ENCODE data around the gene FAM53C. TPM values are rescaled to one million over a fixed set of nuclear protein-coding genes. Genes with fewer than 3 reads are reported as not detected.
A peak's percentile ranks its signal among the peaks of the same experiment; 100 is the strongest.
"Not testable (repeated sequence)": the region's sequence is repeated elsewhere in the genome, so short reads cannot be mapped to it uniquely, and the experiment has no call there.

Gene FAM53C
- total and polyA plus RNA-seq, 10 donors = 6.8 to 42.0 (median 29.4) TPM

DNA sequence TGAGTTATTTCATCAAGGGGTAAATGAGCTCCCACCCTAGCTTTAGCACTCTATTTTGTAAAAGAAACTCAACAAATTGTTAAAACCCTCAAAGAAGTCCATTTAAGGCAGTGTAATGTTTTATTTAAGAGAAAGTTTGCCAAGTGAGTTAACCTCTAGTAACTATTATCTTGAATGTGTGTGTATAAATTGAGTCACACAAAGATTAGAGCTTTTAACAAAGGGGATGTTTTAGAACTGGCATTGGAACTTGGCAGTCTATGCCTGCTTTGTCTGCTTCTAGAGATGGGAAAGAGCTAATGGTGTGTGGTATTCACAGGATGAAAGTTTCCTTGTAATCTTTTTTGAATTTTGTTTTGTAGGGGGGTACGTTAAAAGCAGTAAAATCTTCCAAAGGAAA is 47.6 kb downstream of the FAM53C start:
- intact Hi-C loops (cut with DNase I; ENCODE audit: low total_unique reads) = no loop called here
- H3K27me3 ChIP-seq (replicated peaks in 1 of 7) = no peaks in the 10 kb centered on the region
- H3K4me1 ChIP-seq = no peaks in the 10 kb centered on the region
- peaks cover 0 to 100% (median 72%) of the 10 kb centered on the region in 6 donors for H3K36me3 ChIP-seq
- H3K4me3 ChIP-seq = no peak overlapping the region
- no peaks in the 10 kb centered on the region for H3K9me3 ChIP-seq
- 93 to 98% (median 96%) methylated on average over 1 of the region's 1 CpG for WGBS, 5 donors
- no peak overlapping the region for H3K27ac ChIP-seq
- TF ChIP-seq, protein P1, sequence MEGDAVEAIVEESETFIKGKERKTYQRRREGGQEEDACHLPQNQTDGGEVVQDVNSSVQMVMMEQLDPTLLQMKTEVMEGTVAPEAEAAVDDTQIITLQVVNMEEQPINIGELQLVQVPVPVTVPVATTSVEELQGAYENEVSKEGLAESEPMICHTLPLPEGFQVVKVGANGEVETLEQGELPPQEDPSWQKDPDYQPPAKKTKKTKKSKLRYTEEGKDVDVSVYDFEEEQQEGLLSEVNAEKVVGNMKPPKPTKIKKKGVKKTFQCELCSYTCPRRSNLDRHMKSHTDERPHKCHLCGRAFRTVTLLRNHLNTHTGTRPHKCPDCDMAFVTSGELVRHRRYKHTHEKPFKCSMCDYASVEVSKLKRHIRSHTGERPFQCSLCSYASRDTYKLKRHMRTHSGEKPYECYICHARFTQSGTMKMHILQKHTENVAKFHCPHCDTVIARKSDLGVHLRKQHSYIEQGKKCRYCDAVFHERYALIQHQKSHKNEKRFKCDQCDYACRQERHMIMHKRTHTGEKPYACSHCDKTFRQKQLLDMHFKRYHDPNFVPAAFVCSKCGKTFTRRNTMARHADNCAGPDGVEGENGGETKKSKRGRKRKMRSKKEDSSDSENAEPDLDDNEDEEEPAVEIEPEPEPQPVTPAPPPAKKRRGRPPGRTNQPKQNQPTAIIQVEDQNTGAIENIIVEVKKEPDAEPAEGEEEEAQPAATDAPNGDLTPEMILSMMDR (IDR thresholded peaks at IDR 0.05 in 8 of 11, conservative IDR thresholded peaks at IDR 0.05 in 3 of 11) = no peak
- DNase-seq = no peak

DNA sequence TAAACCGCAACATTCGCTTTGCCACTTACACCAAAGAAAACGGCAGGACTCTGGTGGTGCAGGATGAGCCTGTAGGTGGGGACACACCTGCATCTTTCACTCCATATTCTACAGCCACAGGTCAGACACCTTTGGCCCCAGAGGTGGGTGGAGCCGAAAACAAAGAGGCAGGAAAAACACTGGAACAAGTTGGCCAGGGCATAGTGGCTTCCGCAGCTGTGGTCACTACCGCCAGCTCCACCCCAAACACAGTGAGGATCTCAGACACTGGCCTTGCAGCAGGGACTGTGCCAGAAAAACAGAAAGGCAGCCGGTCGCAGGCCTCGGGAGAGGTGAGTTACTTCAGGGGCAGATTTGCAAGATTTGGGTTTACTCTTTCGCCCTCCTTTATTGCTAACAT is 48.2 kb downstream of the FAM53C start:
- H3K4me1 ChIP-seq = no peaks in the 10 kb centered on the region
- DNase-seq = no peak
- TF ChIP-seq POLR2AphosphoS5 (IDR thresholded peaks at IDR 0.05) (peak; percentile 21 to 41 (median 39)), POLR2A (IDR thresholded peaks at IDR 0.05) (no peak)
- H3K9me3 ChIP-seq = no peaks in the 10 kb centered on the region
- intact Hi-C loops (cut with DNase I; ENCODE audit: low total_unique reads) = no loop called here
- peak overlapping the region in 1 of 8 donors; percentile 15 for H3K27ac ChIP-seq
- WGBS, 5 donors = 91 to 96% (median 94%) methylated on average over 10 of the region's 10 CpGs
- H3K36me3 ChIP-seq = peaks cover 0 to 100% (median 74%) of the 10 kb centered on the region in 6 donors
- H3K4me3 ChIP-seq = no peak overlapping the region
- no peaks in the 10 kb centered on the region for H3K27me3 ChIP-seq (replicated peaks in 1 of 7)

DNA sequence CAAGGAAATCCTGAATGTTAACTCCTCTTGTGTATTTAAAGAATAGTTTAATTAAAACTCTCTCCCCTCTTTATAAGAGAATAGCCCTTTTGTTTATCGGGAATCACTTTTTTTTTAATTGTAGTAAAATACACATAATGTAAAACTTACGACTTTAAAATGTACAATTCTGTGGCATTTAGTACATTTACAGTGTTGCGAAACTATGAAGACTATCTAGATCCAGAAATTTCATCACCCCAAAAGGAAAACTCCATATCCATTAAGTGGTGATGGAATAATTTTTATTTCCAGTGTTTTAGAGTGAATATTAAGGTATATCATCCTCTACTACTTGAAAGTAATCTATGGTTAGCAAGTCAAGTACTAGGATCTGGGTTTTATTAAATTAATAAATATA is 51.3 kb downstream of the FAM53C start:
- Histone ChIP-seq H3K36me3 (peaks cover 10 to 100% (median 76%) of the 10 kb centered on the region in 6 donors), H3K4me1 (no peaks in the 10 kb centered on the region), H3K27ac (no peak overlapping the region), H3K4me3 (no peak overlapping the region), H3K9me3 (no peaks in the 10 kb centered on the region), H3K27me3 (replicated peaks in 1 of 7) (no peaks in the 10 kb centered on the region)
- intact Hi-C loops (cut with DNase I; ENCODE audit: low total_unique reads) = no loop called here
- DNase-seq = no peak
- TF ChIP-seq POLR2A (IDR thresholded peaks at IDR 0.05) (no peak), POLR2AphosphoS5 (IDR thresholded peaks at IDR 0.05) (no peak)
- TF ChIP-seq, protein P1 (IDR thresholded peaks at IDR 0.05 in 8 of 11, conservative IDR thresholded peaks at IDR 0.05 in 3 of 11) = no peak
- 90 to 97% (median 92%) methylated on average over 3 of the region's 3 CpGs for WGBS, 5 donors

DNA sequence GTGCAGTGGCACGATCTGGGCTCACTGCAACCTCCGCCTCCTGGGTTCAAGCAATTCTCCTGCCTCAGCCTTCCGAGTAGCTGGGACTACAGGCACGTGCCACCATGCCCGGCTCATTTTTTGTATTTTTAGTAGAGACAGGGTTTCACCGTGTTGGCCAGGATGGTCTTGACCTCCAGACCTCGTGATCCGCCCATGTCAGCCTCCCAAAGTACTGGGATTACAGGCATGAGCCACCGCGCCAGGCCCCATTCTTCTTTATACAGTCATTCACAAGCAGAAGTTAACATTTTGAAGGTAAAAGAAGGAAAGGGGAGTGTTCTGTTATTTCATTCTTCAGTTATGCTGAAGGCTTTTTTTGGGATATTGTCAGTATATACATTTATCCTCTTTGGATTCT is 51.8 kb downstream of the FAM53C start:
- intact Hi-C loops (cut with DNase I; ENCODE audit: low total_unique reads); H3K27me3 ChIP-seq (replicated peaks in 1 of 7); DNase-seq; H3K27ac ChIP-seq; H3K4me1 ChIP-seq; H3K4me3 ChIP-seq; H3K9me3 ChIP-seq: not testable (repeated sequence)
- H3K36me3 ChIP-seq = peaks cover 10 to 100% (median 76%) of the 10 kb centered on the region in 6 donors
- 93 to 96% (median 93%) methylated on average over 10 of the region's 10 CpGs for WGBS, 5 donors

DNA sequence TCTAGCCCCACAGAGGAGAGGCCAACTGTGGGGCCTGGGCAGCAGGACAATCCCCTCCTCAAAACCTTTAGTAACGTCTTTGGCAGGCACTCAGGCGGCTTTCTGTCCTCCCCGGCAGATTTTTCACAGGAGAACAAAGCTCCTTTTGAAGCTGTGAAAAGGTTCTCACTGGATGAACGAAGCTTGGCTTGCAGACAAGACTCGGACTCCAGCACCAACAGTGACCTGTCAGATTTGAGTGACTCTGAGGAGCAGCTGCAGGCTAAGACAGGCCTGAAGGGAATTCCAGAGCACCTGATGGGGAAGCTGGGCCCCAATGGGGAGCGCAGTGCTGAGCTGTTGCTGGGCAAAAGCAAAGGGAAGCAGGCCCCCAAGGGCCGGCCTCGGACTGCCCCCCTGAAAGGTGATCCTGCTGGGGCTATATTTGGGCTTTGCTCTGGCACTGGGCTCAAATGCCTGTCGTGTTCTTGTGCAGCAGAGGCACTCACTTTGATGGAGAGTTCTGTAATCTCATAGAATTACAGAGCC is 53.9 kb downstream of the FAM53C start:
- TF ChIP-seq POLR2A (IDR thresholded peaks at IDR 0.05) = no peak
- TF ChIP-seq POLR2AphosphoS5 (IDR thresholded peaks at IDR 0.05) = peak in 1 of 3 donors; percentile 43
- no peak for DNase-seq
- Histone ChIP-seq H3K4me3 (no peak overlapping the region), H3K27me3 (replicated peaks in 1 of 7) (no peaks in the 10 kb centered on the region), H3K27ac (no peak overlapping the region), H3K9me3 (no peaks in the 10 kb centered on the region), H3K36me3 (peaks cover 10 to 100% (median 74%) of the 10 kb centered on the region in 6 donors), H3K4me1 (no peaks in the 10 kb centered on the region)
- 84 to 97% (median 95%) methylated on average over 4 to 9 of the region's 9 CpGs for WGBS, 5 donors
- intact Hi-C loops (cut with DNase I; ENCODE audit: low total_unique reads) = no loop called here

Other genes starting within 250 kb of the FAM53C start
- 1 to 10 TPM in 2 of 7 donors, under 1 TPM in 1, not detected in 4; 0.55 to 1.3 (median 1.1) TPM for gene NME5, start 198.8 kb upstream of the FAM53C start, total RNA-seq
- gene NME5, start 198.8 kb upstream of the FAM53C start, polyA plus RNA-seq = under 1 TPM; 0.13 to 0.47 (median 0.43) TPM
- 10 to 100 TPM; 49.0 to 78.6 (median 57.5) TPM for gene BRD8, start 159.6 kb upstream of the FAM53C start, total RNA-seq
- gene BRD8, start 159.6 kb upstream of the FAM53C start, polyA plus RNA-seq = 10 to 100 TPM; 20.5 to 41.8 (median 31.8) TPM
- 1 to 10 TPM; 1.5 to 5.9 (median 3.2) TPM for gene KIF20A, start 159.2 kb upstream of the FAM53C start, total RNA-seq
- gene KIF20A, start 159.2 kb upstream of the FAM53C start, polyA plus RNA-seq = 1 to 10 TPM in 2 of 3 donors, under 1 TPM in 1; 0.83 to 4.9 (median 1.2) TPM
- gene CDC23, start 124.9 kb upstream of the FAM53C start, total RNA-seq = 10 to 100 TPM; 21.0 to 28.6 (median 23.3) TPM
- 10 to 100 TPM in 2 of 3 donors, 1 to 10 TPM in 1; 8.7 to 14.0 (median 12.2) TPM for gene CDC23, start 124.9 kb upstream of the FAM53C start, polyA plus RNA-seq
- not detected for gene GFRA3, start 63.6 kb upstream of the FAM53C start, total RNA-seq
- gene GFRA3, start 63.6 kb upstream of the FAM53C start, polyA plus RNA-seq = 1 to 10 TPM in 1 of 3 donors, under 1 TPM in 1, not detected in 1; 0.14 to 1.2 TPM
- 1 to 10 TPM in 3 of 7 donors, under 1 TPM in 4; 0.25 to 6.0 (median 0.89) TPM for gene CDC25C, start 6.5 kb upstream of the FAM53C start, total RNA-seq
- gene CDC25C, start 6.5 kb upstream of the FAM53C start, polyA plus RNA-seq = 1 to 10 TPM in 1 of 3 donors, under 1 TPM in 2; 0.37 to 2.0 (median 0.77) TPM
- gene KDM3B, start 14.4 kb downstream of the FAM53C start, total RNA-seq = 10 to 100 TPM; 69.1 to 90.6 (median 79.6) TPM
- gene KDM3B, start 14.4 kb downstream of the FAM53C start, polyA plus RNA-seq = 10 to 100 TPM; 21.6 to 27.4 (median 24.8) TPM
- gene REEP2, start 100.8 kb downstream of the FAM53C start, total RNA-seq = under 1 TPM in 5 of 7 donors, not detected in 2; 0.20 to 0.52 (median 0.41) TPM
- under 1 TPM; 0.52 to 0.98 (median 0.54) TPM for gene REEP2, start 100.8 kb downstream of the FAM53C start, polyA plus RNA-seq
- 100 to 1,000 TPM in 2 of 7 donors, 10 to 100 TPM in 2, 1 to 10 TPM in 3; 2.8 to 138 (median 13.5) TPM for gene EGR1, start 127.2 kb downstream of the FAM53C start, total RNA-seq
- 10 to 100 TPM in 1 of 3 donors, 1 to 10 TPM in 2; 2.7 to 11.7 (median 5.3) TPM for gene EGR1, start 127.2 kb downstream of the FAM53C start, polyA plus RNA-seq
- 10 to 100 TPM; 42.7 to 78.8 (median 56.1) TPM for gene ETF1, start 205.0 kb downstream of the FAM53C start, total RNA-seq
- 10 to 100 TPM; 21.3 to 35.4 (median 23.3) TPM for gene ETF1, start 205.0 kb downstream of the FAM53C start, polyA plus RNA-seq
- gene HSPA9, start 237.1 kb downstream of the FAM53C start, total RNA-seq = 100 to 1,000 TPM; 108 to 187 (median 158) TPM
- gene HSPA9, start 237.1 kb downstream of the FAM53C start, polyA plus RNA-seq = 10 to 100 TPM; 50.4 to 77.7 (median 62.2) TPM